Measurements from ENCODE around the gene PCSK5.

Gene PCSK5

DNA sequence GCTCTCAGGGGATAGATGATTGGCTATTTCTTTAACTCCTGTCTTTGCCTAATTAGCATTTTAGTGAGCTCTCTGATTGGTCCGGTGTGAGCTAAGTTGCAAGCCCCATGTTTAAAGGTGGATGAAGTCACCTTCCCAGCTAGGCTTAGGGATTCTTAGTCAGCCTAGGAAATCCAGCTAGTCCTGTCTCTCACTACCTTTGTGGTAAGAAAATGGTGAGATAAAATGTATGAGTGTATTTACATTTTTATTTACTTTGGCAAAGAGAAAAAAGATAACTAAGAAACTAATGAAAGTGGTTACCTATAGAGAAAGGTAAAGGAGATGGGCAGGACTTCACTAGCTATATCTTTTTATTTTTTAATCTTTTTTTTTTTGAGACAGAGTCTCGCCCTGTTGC lies 357.0 kb downstream of the PCSK5 start:
- no peaks in the 10 kb centered on the region for H3K27me3 ChIP-seq (replicated peaks; ENCODE audit: insufficient read depth, low read length)
- H3K4me3 ChIP-seq (ENCODE audit: low read length), result no peak overlapping the region
- H3K4me2 ChIP-seq (ENCODE audit: low read depth, low read length), result no peak overlapping the region
- no peak for DNase-seq
- H3K9me3 ChIP-seq (replicated peaks; ENCODE audit: insufficient read depth, low read length), result no peaks in the 10 kb centered on the region
- H3K9me2 ChIP-seq (replicated peaks; ENCODE audit: insufficient read depth, low read length), result no peaks in the 10 kb centered on the region
- no peaks in the 10 kb centered on the region for H3K79me2 ChIP-seq (ENCODE audit: low read length)
- no peaks in the 10 kb centered on the region for H3K36me3 ChIP-seq (replicated peaks; ENCODE audit: insufficient read depth, low read length)
- H3K4me1 ChIP-seq (ENCODE audit: low read length), result no peaks in the 10 kb centered on the region
- H4K20me1 ChIP-seq (ENCODE audit: insufficient read depth, low read length), result no peaks in the 10 kb centered on the region
- TF ChIP-seq EZH2 (optimal IDR thresholded peaks at IDR 0.05; ENCODE audit: low read depth, low read length) (no peak), EZH2phosphoT487 (IDR thresholded peaks at IDR 0.05; ENCODE audit: low read length) (no peak)
- TF ChIP-seq, protein P1, sequence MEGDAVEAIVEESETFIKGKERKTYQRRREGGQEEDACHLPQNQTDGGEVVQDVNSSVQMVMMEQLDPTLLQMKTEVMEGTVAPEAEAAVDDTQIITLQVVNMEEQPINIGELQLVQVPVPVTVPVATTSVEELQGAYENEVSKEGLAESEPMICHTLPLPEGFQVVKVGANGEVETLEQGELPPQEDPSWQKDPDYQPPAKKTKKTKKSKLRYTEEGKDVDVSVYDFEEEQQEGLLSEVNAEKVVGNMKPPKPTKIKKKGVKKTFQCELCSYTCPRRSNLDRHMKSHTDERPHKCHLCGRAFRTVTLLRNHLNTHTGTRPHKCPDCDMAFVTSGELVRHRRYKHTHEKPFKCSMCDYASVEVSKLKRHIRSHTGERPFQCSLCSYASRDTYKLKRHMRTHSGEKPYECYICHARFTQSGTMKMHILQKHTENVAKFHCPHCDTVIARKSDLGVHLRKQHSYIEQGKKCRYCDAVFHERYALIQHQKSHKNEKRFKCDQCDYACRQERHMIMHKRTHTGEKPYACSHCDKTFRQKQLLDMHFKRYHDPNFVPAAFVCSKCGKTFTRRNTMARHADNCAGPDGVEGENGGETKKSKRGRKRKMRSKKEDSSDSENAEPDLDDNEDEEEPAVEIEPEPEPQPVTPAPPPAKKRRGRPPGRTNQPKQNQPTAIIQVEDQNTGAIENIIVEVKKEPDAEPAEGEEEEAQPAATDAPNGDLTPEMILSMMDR (IDR thresholded peaks at IDR 0.05; ENCODE audit: low read length), result no peak
- no peak overlapping the region for H3K27ac ChIP-seq (ENCODE audit: low read length)
- no peak overlapping the region for H2AFZ ChIP-seq (ENCODE audit: low read length)
- H3K9ac ChIP-seq (ENCODE audit: low read length), result no peak overlapping the region
- no peaks in the 10 kb centered on the region for H3F3A ChIP-seq (ENCODE audit: insufficient read depth, low read length)

DNA sequence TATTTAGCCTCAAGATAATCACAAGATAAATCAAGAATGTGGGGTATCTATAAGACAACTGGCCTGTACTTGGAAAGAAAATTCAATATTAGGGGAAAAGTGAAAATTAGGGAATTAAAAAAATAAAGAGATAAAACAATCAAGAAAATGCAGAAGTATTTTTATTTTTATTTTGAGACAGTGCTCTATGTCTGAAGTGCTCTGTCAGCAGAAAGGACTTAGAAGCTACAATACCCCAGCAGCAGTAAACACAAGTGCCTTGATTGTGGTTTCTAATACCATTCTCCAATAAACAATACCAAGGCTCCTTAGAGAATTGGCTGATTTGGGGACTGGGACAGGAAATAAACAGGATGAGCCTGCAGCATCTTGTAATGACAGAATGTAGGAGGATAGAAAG lies 358.8 kb downstream of the PCSK5 start:
- Histone ChIP-seq H3K27me3 (replicated peaks; ENCODE audit: insufficient read depth, low read length) (no peaks in the 10 kb centered on the region), H3K9me3 (replicated peaks; ENCODE audit: insufficient read depth, low read length) (no peaks in the 10 kb centered on the region), H3K9ac (ENCODE audit: low read length) (no peak overlapping the region), H3K27ac (ENCODE audit: low read length) (no peak overlapping the region), H3K4me2 (ENCODE audit: low read depth, low read length) (no peak overlapping the region), H2AFZ (ENCODE audit: low read length) (no peak overlapping the region), H4K20me1 (ENCODE audit: insufficient read depth, low read length) (no peaks in the 10 kb centered on the region), H3K9me2 (replicated peaks; ENCODE audit: insufficient read depth, low read length) (no peaks in the 10 kb centered on the region), H3K79me2 (ENCODE audit: low read length) (no peaks in the 10 kb centered on the region), H3K4me3 (ENCODE audit: low read length) (no peak overlapping the region), H3F3A (ENCODE audit: insufficient read depth, low read length) (no peaks in the 10 kb centered on the region), H3K4me1 (ENCODE audit: low read length) (no peaks in the 10 kb centered on the region), H3K36me3 (replicated peaks; ENCODE audit: insufficient read depth, low read length) (no peaks in the 10 kb centered on the region)
- DNase-seq, result no peak
- TF ChIP-seq, protein P1 (IDR thresholded peaks at IDR 0.05; ENCODE audit: low read length), result no peak
- TF ChIP-seq EZH2 (optimal IDR thresholded peaks at IDR 0.05; ENCODE audit: low read depth, low read length) (no peak), EZH2phosphoT487 (IDR thresholded peaks at IDR 0.05; ENCODE audit: low read length) (no peak)

DNA sequence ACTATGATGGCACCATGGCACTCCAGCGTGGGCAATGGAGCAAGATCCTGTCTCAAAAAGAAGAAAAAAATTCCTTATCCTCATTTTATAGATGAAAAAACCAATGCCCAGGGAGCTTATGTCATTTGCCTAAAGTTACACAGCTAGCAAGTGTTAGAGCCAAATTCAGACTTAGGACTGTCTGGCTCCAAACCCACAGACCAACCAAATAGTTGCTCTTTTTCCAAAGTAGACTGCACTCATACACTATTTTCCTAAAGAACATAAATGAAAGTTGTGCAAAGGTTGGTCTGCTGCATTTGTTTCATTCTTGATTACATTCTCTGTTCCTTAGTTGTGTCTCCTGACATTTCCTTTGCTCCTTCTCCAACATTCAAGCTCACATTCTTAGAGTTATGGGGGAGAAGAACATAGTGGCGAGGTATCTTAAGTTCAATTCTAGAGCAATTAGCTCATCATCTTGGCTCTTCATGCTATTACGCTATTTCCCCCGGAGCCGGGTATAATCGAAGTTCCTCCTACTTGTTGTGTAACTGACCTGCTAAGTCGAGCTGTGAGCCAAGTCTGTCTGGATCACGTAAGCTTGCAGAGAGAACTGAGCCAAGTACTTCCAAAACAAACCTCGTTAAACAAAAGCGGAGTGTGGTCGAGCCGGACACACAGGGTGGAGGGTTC lies 365.4 kb downstream of the PCSK5 start:
- TF ChIP-seq, protein P1 (IDR thresholded peaks at IDR 0.05; ENCODE audit: low read length), result no peak
- no peak for TF ChIP-seq EZH2 (optimal IDR thresholded peaks at IDR 0.05; ENCODE audit: low read depth, low read length)
- TF ChIP-seq EZH2phosphoT487 (IDR thresholded peaks at IDR 0.05; ENCODE audit: low read length), result no peak
- H3K4me3 ChIP-seq (ENCODE audit: low read length), result no peak overlapping the region

More for the DNA sequence above, 365.4 kb downstream of the PCSK5 start:
- Histone ChIP-seq H3K9me2 (replicated peaks; ENCODE audit: insufficient read depth, low read length) (no peaks in the 10 kb centered on the region), H3K36me3 (replicated peaks; ENCODE audit: insufficient read depth, low read length) (no peaks in the 10 kb centered on the region), H3K27me3 (replicated peaks; ENCODE audit: insufficient read depth, low read length) (no peaks in the 10 kb centered on the region), H2AFZ (ENCODE audit: low read length) (no peak overlapping the region), H3K4me1 (ENCODE audit: low read length) (no peaks in the 10 kb centered on the region), H3K4me2 (ENCODE audit: low read depth, low read length) (no peak overlapping the region), H4K20me1 (ENCODE audit: insufficient read depth, low read length) (no peaks in the 10 kb centered on the region), H3K79me2 (ENCODE audit: low read length) (no peaks in the 10 kb centered on the region), H3F3A (ENCODE audit: insufficient read depth, low read length) (no peaks in the 10 kb centered on the region), H3K27ac (ENCODE audit: low read length) (no peak overlapping the region), H3K9me3 (replicated peaks; ENCODE audit: insufficient read depth, low read length) (no peaks in the 10 kb centered on the region), H3K9ac (ENCODE audit: low read length) (no peak overlapping the region)
- DNase-seq, result no peak
